Retinal pigment epithelial cell (primary cell): Measurements from ENCODE around the gene KHDRBS2.

ENCODE experiments used
- DNase-seq: peaks from one replicate; pipeline ENCODE4 v3.0.0-alpha.2; 2010; ENCODE audit warnings: low read depth
- H3K4me3 ChIP-seq: 2 replicates; pipeline ENCODE4 v1.5.1; 2011; ENCODE audit warnings: mild to moderate bottlenecking, low read length, control low read depth, moderate library complexity
- CTCF ChIP-seq: conservative IDR thresholded peaks from 2 replicates; pipeline ENCODE4 v1.5.1; 2011; ENCODE audit warnings: low read depth, low read length, control low read depth, inconsistent platforms

KHDRBS2 gene

GRCh38 chr6:61867635-61868034, 418.4 kb downstream of the KHDRBS2 start:
- TF ChIP-seq CTCF: no peak

GRCh38 chr6:61857541-61857940, 428.5 kb downstream of the KHDRBS2 start:
- no peak for TF ChIP-seq CTCF

More at GRCh38 chr6:61867635-61868034, 418.4 kb downstream of the KHDRBS2 start:
- no peak for DNase-seq
- H3K4me3 ChIP-seq: no peak overlapping the region

GRCh38 chr6:61841958-61842357, 444.1 kb downstream of the KHDRBS2 start:
- no peak overlapping the region for H3K4me3 ChIP-seq
- no peak for TF ChIP-seq CTCF
- DNase-seq: no peak

More at GRCh38 chr6:61857541-61857940, 428.5 kb downstream of the KHDRBS2 start:
- H3K4me3 ChIP-seq: no peak overlapping the region
- DNase-seq: no peak

GRCh38 chr6:61835237-61835636, 450.8 kb downstream of the KHDRBS2 start:
- TF ChIP-seq CTCF: no peak

GRCh38 chr6:61833176-61833755, 452.8 kb downstream of the KHDRBS2 start:
- no peak for TF ChIP-seq CTCF
- no peak overlapping the region for H3K4me3 ChIP-seq
- DNase-seq: no peak

More at GRCh38 chr6:61835237-61835636, 450.8 kb downstream of the KHDRBS2 start:
- no peak for DNase-seq
- H3K4me3 ChIP-seq: no peak overlapping the region

- no peak for DNase-seq
- no peak for TF ChIP-seq CTCF
- H3K4me3 ChIP-seq: no peak overlapping the region
Measured at GRCh38 chr6:61817716-61818115, 468.3 kb downstream of the KHDRBS2 start.

GRCh38 chr6:61810047-61810446, 476.0 kb downstream of the KHDRBS2 start:
- no peak overlapping the region for H3K4me3 ChIP-seq
- TF ChIP-seq CTCF: no peak

More at GRCh38 chr6:61810047-61810446, 476.0 kb downstream of the KHDRBS2 start:
- no peak for DNase-seq
